WTC11 (cell line): ENCODE data around the gene GGTLC2.

Source experiments
- ARID4B ChIP-seq: sonication (generic); formaldehyde crosslinking; IDR thresholded peaks from 2 replicates; pipeline ENCODE4 v1.8.0; 2023; ENCODE audit warnings: missing genetic modification reagents, mild to moderate bottlenecking, borderline replicate concordance
- ATF1 ChIP-seq: sonication (generic); formaldehyde crosslinking; IDR thresholded peaks from 2 replicates; pipeline ENCODE4 v1.8.1; 2023; ENCODE audit warnings: mild to moderate bottlenecking, moderate library complexity, missing genetic modification reagents
- CTCF ChIP-seq: fragments of 200-600 bp; IDR thresholded peaks from 2 replicates; pipeline ENCODE4 v1.8.0; 2022; ENCODE audit warnings: antibody characterized with exemption
- ETV6 ChIP-seq: sonication (generic); formaldehyde crosslinking; IDR thresholded peaks from 2 replicates; pipeline ENCODE4 v1.8.1; 2022; ENCODE audit warnings: mild to moderate bottlenecking, missing genetic modification reagents
- FOXP1 ChIP-seq: sonication (generic); formaldehyde crosslinking; IDR thresholded peaks from 2 replicates; pipeline ENCODE4 v1.8.0; 2022; ENCODE audit warnings: missing genetic modification reagents, mild to moderate bottlenecking, moderate library complexity, borderline replicate concordance
- USF2 ChIP-seq: sonication (generic); formaldehyde crosslinking; IDR thresholded peaks from 2 replicates; pipeline ENCODE4 v1.8.1; 2023; ENCODE audit warnings: mild to moderate bottlenecking, missing genetic modification reagents, moderate library complexity
- ZNF263 ChIP-seq: sonication (generic); formaldehyde crosslinking; IDR thresholded peaks from 2 replicates; pipeline ENCODE4 v1.8.1; 2022; ENCODE audit warnings: low read depth, mild to moderate bottlenecking, moderate library complexity, missing genetic modification reagents

- TF ChIP-seq ETV6 (CRISPR knock-in tag): no peak
- no peak for TF ChIP-seq ATF1
- no peak for TF ChIP-seq USF2 (CRISPR knock-in tag)
- TF ChIP-seq CTCF: no peak; the same call in 1 of the 2 replicates
- no peak for TF ChIP-seq FOXP1 (CRISPR knock-in tag)
- no peak for TF ChIP-seq ARID4B (CRISPR knock-in tag)
- TF ChIP-seq ZNF263 (CRISPR knock-in tag): no peak
Observed at GRCh38 chr22:22692707-22693530, 48.5 kb downstream of the GGTLC2 start.
